ENCODE measurements around the gene KLRK1.
"Not testable (repeated sequence)": the region's sequence is repeated elsewhere in the genome, so short reads cannot be mapped to it uniquely, and the experiment has no call there.

The KLRK1 gene

DNA sequence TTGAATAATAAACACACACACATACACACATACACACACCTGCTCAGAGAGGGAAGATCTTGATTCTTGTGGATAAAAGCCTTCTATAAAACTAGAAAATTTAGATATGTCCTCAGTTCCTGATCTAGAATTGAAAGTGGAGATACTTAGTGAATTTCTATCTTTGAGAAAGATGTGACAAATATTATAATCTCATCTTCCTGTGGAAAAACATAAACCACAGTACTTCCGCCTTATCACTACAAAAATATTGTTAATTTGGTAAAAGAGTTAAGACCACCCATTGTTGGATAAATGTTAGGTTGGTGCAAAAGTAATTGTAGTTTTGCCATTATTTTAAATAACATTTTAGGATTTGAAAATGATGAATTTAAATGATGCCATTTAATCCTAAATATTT lies at the start of gene KLRK1:
TSS of gene KLRK1 (minus strand) at position 138 of the 400 bp plus-strand sequence. CDS start 1,231 bp downstream, outside the sequence.
- no peak for DNase-seq

DNA sequence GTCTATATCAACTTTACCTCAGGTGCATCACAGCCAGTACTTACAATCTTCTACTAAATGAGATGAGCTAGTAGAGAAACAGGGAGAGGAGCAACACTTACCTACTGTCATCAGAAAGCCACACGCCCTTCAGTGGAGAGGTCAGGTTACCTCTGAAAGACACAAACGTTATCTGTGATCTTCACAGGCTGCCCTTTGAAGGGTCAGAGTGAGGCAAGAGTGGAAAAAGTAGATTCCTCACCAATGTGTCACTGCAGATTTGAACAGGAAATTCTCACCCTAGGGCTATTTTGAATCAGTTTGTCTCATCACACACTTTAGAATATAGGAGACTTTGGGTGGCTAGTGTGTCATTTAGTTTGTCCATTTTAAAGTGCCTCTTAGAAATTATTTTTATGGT lies 47.8 kb upstream of the KLRK1 start:
- not testable (repeated sequence) for DNase-seq

DNA sequence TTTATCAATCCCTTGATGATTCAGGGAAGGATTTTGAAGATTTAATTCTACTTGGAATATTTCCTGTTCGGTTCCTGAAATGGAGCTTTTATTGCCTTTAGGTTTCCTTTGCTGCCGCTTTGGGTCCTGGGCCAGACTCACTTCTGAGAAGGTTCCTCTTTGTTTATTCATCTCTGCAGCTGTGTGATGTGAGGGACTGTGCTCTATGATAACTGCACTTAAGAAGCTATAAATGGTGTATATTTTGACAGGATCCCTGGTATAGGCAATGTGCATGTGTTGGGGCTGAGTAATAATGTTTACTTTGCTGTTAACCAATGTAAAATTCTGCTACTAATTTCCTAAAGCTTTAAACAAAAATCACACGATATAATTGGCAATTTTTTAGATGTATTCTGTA lies 46.0 kb upstream of the KLRK1 start, which contains the start of gene KLRC2:
TSS of gene KLRC2 (minus strand) at position 195 of the 400 bp plus-strand sequence. CDS start at position 171, 24 bp downstream.
- not testable (repeated sequence) for DNase-seq

- DNase-seq = not testable (repeated sequence)
These were observed 40.8 kb upstream of the KLRK1 start for GRCh38 chr12:10430623-10431022.

GRCh38 chr12:10425938-10426337 lies 36.1 kb upstream of the KLRK1 start:
- not testable (repeated sequence) for DNase-seq

GRCh38 chr12:10424260-10424899 lies 34.5 kb upstream of the KLRK1 start:
- DNase-seq = not testable (repeated sequence)

DNA sequence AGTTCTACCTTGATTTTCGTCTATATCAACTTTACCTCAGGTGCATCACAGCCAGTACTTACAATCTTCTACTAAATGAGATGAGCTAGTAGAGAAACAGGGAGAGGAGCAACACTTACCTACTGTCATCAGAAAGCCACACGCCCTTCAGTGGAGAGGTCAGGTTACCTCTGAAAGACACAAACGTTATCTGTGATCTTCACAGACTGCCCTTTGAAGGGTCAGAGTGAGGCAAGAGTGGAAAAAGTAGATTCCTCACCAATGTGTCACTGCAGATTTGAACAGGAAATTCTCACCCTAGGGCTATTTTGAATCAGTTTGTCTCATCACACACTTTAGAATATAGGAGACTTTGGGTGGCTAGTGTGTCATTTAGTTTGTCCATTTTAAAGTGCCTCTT lies 32.3 kb upstream of the KLRK1 start:
- not testable (repeated sequence) for DNase-seq

- DNase-seq = not testable (repeated sequence)
These were observed 30.5 kb upstream of the KLRK1 start, which contains the start of gene KLRC3 for GRCh38 chr12:10420334-10420733. KLRC3 (minus strand) TSS chr12:10420595; CDS start chr12:10420550, 45 bp downstream.

DNA sequence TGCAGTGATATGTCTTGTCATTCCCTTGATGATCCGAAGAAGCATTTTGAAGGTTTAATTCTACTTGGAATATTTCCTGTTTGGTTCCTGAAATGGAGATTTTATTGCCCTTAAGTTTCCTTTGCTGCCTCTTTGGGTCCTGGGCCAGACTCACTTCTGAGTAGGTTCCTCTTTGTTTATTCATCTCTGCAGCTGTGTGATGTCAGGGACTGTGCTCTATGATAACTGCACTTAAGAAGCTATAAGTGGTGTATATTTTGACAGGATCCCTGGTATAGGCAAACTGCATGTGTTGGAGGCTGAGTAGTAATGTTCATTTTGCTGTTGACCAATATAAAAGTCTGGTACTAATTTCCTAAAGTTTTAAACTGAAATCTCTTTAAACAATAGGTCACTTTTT lies 19.6 kb upstream of the KLRK1 start, which contains the start of gene KLRC4:
TSS of gene KLRC4 (minus strand) at position 366 of the 400 bp plus-strand sequence. CDS start at position 184, 182 bp downstream.
- DNase-seq = no peak

- no peak for DNase-seq
These were observed 19.0 kb upstream of the KLRK1 start for GRCh38 chr12:10408842-10409241.

DNA sequence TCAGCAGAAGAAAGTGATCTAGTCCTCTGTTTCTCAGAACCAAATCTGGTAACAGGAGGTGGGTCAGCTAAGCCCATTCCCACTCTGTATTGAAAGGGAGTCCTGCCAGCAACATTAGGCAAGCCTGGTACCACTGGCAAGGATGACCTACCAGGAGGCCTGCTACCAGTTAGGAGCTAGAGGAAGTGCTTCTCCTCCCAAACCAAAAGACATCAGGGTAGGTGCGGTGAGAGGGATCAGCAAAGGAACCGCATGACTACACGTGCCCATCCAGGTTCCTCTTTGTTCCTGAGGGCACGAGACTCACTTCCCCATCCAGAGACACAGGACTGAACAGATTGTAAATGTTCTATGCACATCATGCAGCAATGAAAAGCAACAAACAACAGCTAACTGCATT lies 16.9 kb upstream of the KLRK1 start:
- no peak for DNase-seq

GRCh38 chr12:10405294-10405693 lies 15.5 kb upstream of the KLRK1 start:
- DNase-seq = no peak

GRCh38 chr12:10404798-10405197 lies 15.0 kb upstream of the KLRK1 start:
- DNase-seq = no peak

DNA sequence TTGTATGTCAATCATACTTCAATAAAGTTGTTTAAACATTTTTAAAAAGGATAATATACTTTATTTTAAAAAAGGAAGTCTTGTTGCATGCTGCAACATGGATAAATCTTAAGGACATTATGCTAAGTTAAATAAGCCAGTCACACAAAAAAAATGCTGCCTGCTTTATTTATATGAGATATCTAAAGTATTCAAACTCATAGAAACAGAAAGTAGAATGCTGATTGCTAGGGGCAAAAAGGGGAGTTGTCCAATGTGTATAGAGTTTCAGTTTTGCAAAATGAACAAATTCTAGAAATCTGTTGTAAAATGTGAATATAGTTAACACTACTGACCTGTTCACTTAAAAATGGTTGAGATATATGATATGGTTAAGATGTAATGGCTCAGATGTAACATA lies 11.0 kb upstream of the KLRK1 start:
- no peak for DNase-seq

GRCh38 chr12:10398168-10398567 lies 8.3 kb upstream of the KLRK1 start:
- no peak for DNase-seq

GRCh38 chr12:10397296-10397695 lies 7.5 kb upstream of the KLRK1 start:
- DNase-seq = no peak

DNA sequence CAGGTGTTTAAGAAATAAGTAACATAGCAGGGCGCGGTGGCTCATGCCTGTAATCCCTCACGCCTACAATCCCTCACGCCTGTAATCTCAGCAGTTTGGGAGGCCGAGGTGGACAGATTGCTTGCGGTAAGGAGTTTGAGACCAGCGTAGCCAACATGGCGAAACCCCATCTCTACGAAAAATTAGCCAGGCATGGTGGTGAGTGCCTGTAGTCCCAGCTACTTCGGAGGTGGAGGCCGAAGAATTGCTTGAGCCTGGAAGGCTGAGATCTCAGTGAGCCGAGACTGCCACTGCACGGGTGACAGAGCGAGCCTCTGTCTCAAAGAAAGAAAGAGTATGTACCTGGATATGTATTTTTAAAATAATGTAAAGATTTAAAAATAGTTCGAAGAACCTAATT lies 6.3 kb upstream of the KLRK1 start:
- not testable (repeated sequence) for DNase-seq

DNA sequence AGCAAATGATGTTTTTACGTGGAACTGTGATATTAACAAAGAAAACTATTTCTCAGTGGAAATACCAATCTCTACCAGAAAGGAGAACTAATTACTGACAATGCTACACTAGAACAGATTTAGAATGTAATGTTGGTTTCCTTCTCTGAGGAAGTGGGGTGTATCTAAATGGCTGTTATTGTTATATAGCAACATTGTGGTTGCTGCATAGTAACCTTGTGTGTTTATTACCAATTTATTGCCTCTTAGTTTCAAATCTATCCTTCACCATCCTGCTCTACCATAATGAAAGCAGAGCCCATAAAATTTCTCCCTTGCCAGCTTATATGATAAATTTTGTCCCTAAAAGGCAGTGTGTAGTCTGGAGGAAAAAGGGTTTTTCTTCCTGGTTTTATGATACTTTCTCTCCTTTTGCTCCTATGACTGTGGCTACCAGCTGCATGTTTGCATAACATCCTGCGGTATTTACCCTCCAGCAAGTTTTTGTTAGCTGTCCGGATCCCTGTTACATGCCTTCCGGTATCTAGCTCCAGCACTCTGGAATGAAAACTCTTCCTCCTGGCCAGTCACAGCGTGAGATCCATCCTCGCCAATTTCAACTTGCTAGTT lies 5.7 kb upstream of the KLRK1 start:
- no peak for DNase-seq

DNA sequence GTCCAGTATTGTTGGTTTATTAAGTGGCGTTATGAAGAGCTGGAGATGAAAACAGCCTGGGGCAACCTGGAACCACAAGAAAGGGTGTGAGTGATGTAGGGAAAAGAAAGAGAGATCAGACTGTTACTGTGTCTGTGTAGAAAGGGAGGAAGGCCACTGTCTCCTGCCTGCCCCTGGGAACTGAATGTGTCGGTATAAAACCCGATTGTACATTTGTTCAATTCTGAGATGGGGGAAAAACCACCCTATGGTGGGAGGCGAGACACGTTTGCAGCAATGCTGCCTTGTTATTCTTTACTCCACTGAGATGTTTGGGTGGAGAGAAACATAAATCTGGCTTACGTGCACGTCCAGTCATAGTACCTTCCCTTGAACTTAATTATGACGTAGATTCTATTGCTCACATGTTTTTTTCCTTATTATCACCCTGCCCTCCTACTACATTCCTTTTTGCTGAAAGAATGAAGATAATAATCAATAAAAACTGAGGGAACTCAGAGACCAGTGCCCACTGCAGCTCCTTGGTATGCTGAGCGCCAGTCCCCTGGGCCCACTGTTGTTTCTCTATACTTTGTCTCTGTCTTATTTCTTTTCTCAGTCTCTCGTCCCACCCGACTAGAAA lies 4.8 kb upstream of the KLRK1 start:
- DNase-seq = not testable (repeated sequence)

- no peak for DNase-seq
These were observed 3.5 kb upstream of the KLRK1 start for GRCh38 chr12:10393291-10393690.

DNA sequence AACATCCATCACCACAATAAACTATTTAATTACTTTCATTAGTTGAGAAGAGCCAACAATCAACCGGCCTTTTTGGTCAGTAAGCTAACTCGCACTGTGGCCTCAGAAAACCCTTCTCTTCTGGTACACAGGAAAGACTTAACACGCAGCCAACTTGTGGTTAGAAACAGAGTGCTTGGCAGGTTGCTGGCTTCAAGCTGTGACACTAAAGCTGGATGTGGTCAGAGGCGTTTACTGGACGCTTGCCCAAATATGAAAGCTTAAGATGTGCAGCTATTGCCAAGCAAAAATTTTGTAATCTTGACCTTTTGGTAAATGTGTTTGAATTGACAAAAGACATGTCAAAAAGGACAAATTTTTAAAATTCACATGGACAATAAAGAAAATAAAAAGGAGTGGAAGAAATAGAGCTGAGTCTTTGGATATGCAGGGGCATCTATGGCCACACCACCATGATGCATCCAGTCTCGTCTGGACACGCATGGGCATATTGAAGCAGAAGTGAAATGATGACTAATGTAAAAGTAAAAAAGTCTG lies 2.6 kb upstream of the KLRK1 start:
- DNase-seq = peak; percentile 12

GRCh38 chr12:10390991-10391390 lies 1.1 kb upstream of the KLRK1 start:
- DNase-seq = not testable (repeated sequence)

- DNase-seq = no peak
These were observed 1.0 kb downstream of the KLRK1 start for GRCh38 chr12:10388624-10389413.

Measured in midbrain (tissue), 1 donor.